H9 (cell line): ENCODE measurements around the gene SCCPDH. TPM values are rescaled to one million over a fixed set of nuclear protein-coding genes. Genes with fewer than 3 reads are reported as not detected.

ENCODE experiments used
- DNase-seq: peaks from one replicate; pipeline ENCODE4 v3.0.0-alpha.2; 2017
- H2AFZ ChIP-seq: one replicate; pipeline ENCODE4 v1.6.1; 2013; ENCODE audit warnings: mild to moderate bottlenecking, low read length, control low read depth, moderate library complexity
- H2AK5ac ChIP-seq: 2 replicates; pipeline ENCODE4 v1.6.1; 2013; ENCODE audit warnings: low read length, control low read depth, mixed read lengths; ENCODE audit not compliant: insufficient read length
- H2BK120ac ChIP-seq: one replicate; pipeline ENCODE4 v1.6.1; 2013; ENCODE audit warnings: low read depth, mild to moderate bottlenecking, low read length, control low read depth, inconsistent platforms; ENCODE audit not compliant: poor library complexity, severe bottlenecking
- H2BK12ac ChIP-seq: 2 replicates; pipeline ENCODE4 v1.6.1; 2013; ENCODE audit warnings: low read length, control low read depth, mixed read lengths, low read depth; ENCODE audit not compliant: insufficient read length
- H2BK15ac ChIP-seq: 2 replicates; pipeline ENCODE4 v1.6.1; 2013; ENCODE audit warnings: low read depth, low read length, control low read depth
- H2BK20ac ChIP-seq: one replicate; pipeline ENCODE4 v1.6.1; 2013; ENCODE audit warnings: low read depth, mild to moderate bottlenecking, low read length, control low read depth, inconsistent platforms; ENCODE audit not compliant: poor library complexity, severe bottlenecking
- H2BK5ac ChIP-seq: 2 replicates; pipeline ENCODE4 v1.6.1; 2013; ENCODE audit warnings: low read length, control low read depth, mixed read lengths; ENCODE audit not compliant: insufficient read length
- H3K14ac ChIP-seq: 2 replicates; pipeline ENCODE4 v1.6.1; 2013; ENCODE audit warnings: low read length, control low read depth; ENCODE audit not compliant: insufficient read depth
- H3K18ac ChIP-seq: 2 replicates; pipeline ENCODE4 v1.6.1; 2013; ENCODE audit warnings: low read depth, mild to moderate bottlenecking, mixed read lengths, low read length, control low read depth; ENCODE audit not compliant: insufficient read length
- H3K23ac ChIP-seq: 2 replicates; pipeline ENCODE4 v1.6.1; 2013; ENCODE audit warnings: low read length, control low read depth, mixed read lengths, low read depth; ENCODE audit not compliant: insufficient read length
- H3K23me2 ChIP-seq: 2 replicates; pipeline ENCODE4 v1.6.1; 2013; ENCODE audit warnings: low read depth, mild to moderate bottlenecking, mixed read lengths, low read length, control low read depth; ENCODE audit not compliant: insufficient read length, poor library complexity, severe bottlenecking
- H3K27ac ChIP-seq: 2 replicates; pipeline ENCODE4 v1.5.1; 2013; ENCODE audit warnings: low read length, control low read depth, mixed read lengths, low read depth; ENCODE audit not compliant: insufficient read length
- H3K27me3 ChIP-seq: 2 replicates; pipeline ENCODE4 v1.6.1; 2013; ENCODE audit warnings: low read length, control low read depth, inconsistent platforms; ENCODE audit not compliant: insufficient read depth
- H3K4ac ChIP-seq: 2 replicates; pipeline ENCODE4 v1.6.1; 2013; ENCODE audit warnings: low read depth, mild to moderate bottlenecking, control low read depth, inconsistent platforms, low read length, moderate library complexity
- H3K4me1 ChIP-seq: 2 replicates; pipeline ENCODE4 v1.6.1; 2013; ENCODE audit warnings: low read length, control low read depth, inconsistent platforms; ENCODE audit not compliant: insufficient read depth
- H3K4me2 ChIP-seq: 2 replicates; pipeline ENCODE4 v1.6.1; 2013; ENCODE audit warnings: low read length, control low read depth, mixed read lengths; ENCODE audit not compliant: insufficient read length, insufficient read depth
- H3K56ac ChIP-seq: 2 replicates; pipeline ENCODE4 v1.6.1; 2013; ENCODE audit warnings: low read depth, mild to moderate bottlenecking, mixed read lengths, low read length, control low read depth; ENCODE audit not compliant: insufficient read length
- H3K79me1 ChIP-seq: 2 replicates; pipeline ENCODE4 v1.6.1; 2013; ENCODE audit warnings: low read depth, mild to moderate bottlenecking, moderate library complexity, low read length, control low read depth, inconsistent platforms; ENCODE audit not compliant: insufficient read depth, poor library complexity, severe bottlenecking
- H3K79me2 ChIP-seq: 2 replicates; pipeline ENCODE4 v1.6.1; 2013; ENCODE audit warnings: low read length, control low read depth, inconsistent platforms; ENCODE audit not compliant: insufficient read depth
- H3K9ac ChIP-seq: 2 replicates; pipeline ENCODE4 v1.6.1; 2013; ENCODE audit warnings: low read length, control low read depth, mixed read lengths; ENCODE audit not compliant: insufficient read length; ENCODE audit errors: extremely low read depth
- H3K9me3 ChIP-seq: one replicate; pipeline ENCODE4 v1.6.1; 2013; ENCODE audit warnings: low read depth, low read length, inconsistent platforms; ENCODE audit not compliant: control insufficient read depth
- H3T11ph ChIP-seq: one replicate; pipeline ENCODE4 v1.6.1; 2013; ENCODE audit warnings: mild to moderate bottlenecking, low read length, control low read depth, inconsistent platforms
- H4K20me1 ChIP-seq: one replicate; pipeline ENCODE4 v1.6.1; 2013; ENCODE audit not compliant: control insufficient read depth, insufficient read length, insufficient read depth
- H4K5ac ChIP-seq: 2 replicates; pipeline ENCODE4 v1.6.1; 2013; ENCODE audit warnings: low read depth, mild to moderate bottlenecking, mixed read lengths, low read length, control low read depth; ENCODE audit not compliant: insufficient read length
- H4K8ac ChIP-seq: replicated peaks from 2 replicates; pipeline ENCODE4 v1.6.1; 2013; ENCODE audit warnings: low read length, control low read depth, mixed read lengths, low read depth; ENCODE audit not compliant: insufficient read length
- H4K91ac ChIP-seq: 2 replicates; pipeline ENCODE4 v1.6.1; 2013; ENCODE audit warnings: low read depth, mild to moderate bottlenecking, moderate library complexity, mixed read lengths, low read length, control low read depth; ENCODE audit not compliant: insufficient read length
- H3K27ac Mint-ChIP-seq, 3 experiments: 2 replicates in 2 of 3; 3 replicates in 1 of 3; pipeline ENCODE4 v1.8.0; 2020 to 2021; ENCODE audit warnings: mixed read lengths in 3 of 3, mild to moderate bottlenecking in 1 of 3, moderate library complexity in 1 of 3
- H3K27me3 Mint-ChIP-seq: 2 replicates; pipeline ENCODE4 v1.8.0; 2021; ENCODE audit warnings: low read depth, mild to moderate bottlenecking, moderate library complexity, mixed read lengths
- H3K36me3 Mint-ChIP-seq, 3 experiments: 2 replicates in 2 of 3; 3 replicates in 1 of 3; pipeline ENCODE4 v1.8.0; 2020 to 2021; ENCODE audit warnings: low read depth in 3 of 3, mixed read lengths in 3 of 3; ENCODE audit not compliant: insufficient read depth in 1 of 3
- H3K4me1 Mint-ChIP-seq, 2 experiments: 2 replicates each; pipeline ENCODE4 v1.8.0; 2020; ENCODE audit warnings: mixed read lengths in 2 of 2
- H3K4me3 Mint-ChIP-seq, 2 experiments: 2 replicates in 1 of 2; 3 replicates in 1 of 2; pipeline ENCODE4 v1.8.0; 2020 to 2021; ENCODE audit warnings: mild to moderate bottlenecking in 2 of 2, mixed read lengths in 2 of 2, moderate library complexity in 1 of 2
- H3K9me3 Mint-ChIP-seq, 2 experiments: 2 replicates in 1 of 2; 3 replicates in 1 of 2; pipeline ENCODE4 v1.8.0; 2020; ENCODE audit warnings: mild to moderate bottlenecking in 2 of 2, mixed read lengths in 2 of 2, moderate library complexity in 1 of 2
- CTCF ChIP-seq: fragments of 200-600 bp; sonication (generic); conservative IDR thresholded peaks from 3 replicates; pipeline ENCODE4 v1.8.0; 2021; ENCODE audit warnings: antibody characterized with exemption, mild to moderate bottlenecking
- WGBS: extraction: QIAGEN DNeasy Blood & Tissue Kit; methylation state at CpG from one replicate; pipeline ENCODE4 v1.1.7; 2013; ENCODE audit warnings: missing lambda C conversion rate, low lambda C conversion rate, mixed read lengths; ENCODE audit not compliant: insufficient read length; ENCODE audit errors: extremely low coverage; 5-methylcytosine and 5-hydroxymethylcytosine counted together
- total RNA-seq: library from RNA; stranded (reverse); gene quantifications from 2 replicates; pipeline ENCODE4 v1.2.1, GENCODE V29; 2021

Gene SCCPDH
- total RNA-seq, 1 experiment from 2014 or later, result 20.7 TPM

GRCh38 chr1:246677842-246678241 lies 46.4 kb upstream of the SCCPDH start:
- no peak overlapping the region for H3K4me3 Mint-ChIP-seq
- no peaks in the 10 kb centered on the region for H3K36me3 Mint-ChIP-seq
- Histone ChIP-seq H3K9me3 (no peaks in the 10 kb centered on the region), H3K79me2 (no peaks in the 10 kb centered on the region), H2AK5ac (no peak overlapping the region), H4K91ac (no peak overlapping the region), H4K20me1 (no peaks in the 10 kb centered on the region), H2BK5ac (no peak overlapping the region), H3K14ac (no peak overlapping the region), H4K8ac (no peak overlapping the region), H4K5ac (no peak overlapping the region), H3K4me2 (no peak overlapping the region), H3K27me3 (no peaks in the 10 kb centered on the region), H3K23ac (no peak overlapping the region), H3T11ph (no peak overlapping the region), H3K27ac (no peak overlapping the region), H2BK12ac (no peak overlapping the region), H3K23me2 (no peaks in the 10 kb centered on the region), H3K18ac (no peak overlapping the region), H2BK20ac (no peak overlapping the region), H3K9ac (no peak overlapping the region), H3K56ac (no peak overlapping the region), H2BK15ac (no peak overlapping the region), H2AFZ (no peak overlapping the region), H3K4ac (no peak overlapping the region), H3K4me1 (no peaks in the 10 kb centered on the region; the same call in 1 of the 2 replicates), H2BK120ac (no peak overlapping the region), H3K79me1 (no peaks in the 10 kb centered on the region)
- WGBS, result no CpG with 5 or more reads among the region's 2 CpGs
- no peaks in the 10 kb centered on the region; the same call in 1 of the 2 replicates for H3K27me3 Mint-ChIP-seq
- H3K27ac Mint-ChIP-seq, result no peak overlapping the region
- TF ChIP-seq CTCF, result no peak
- H3K9me3 Mint-ChIP-seq, result no peaks in the 10 kb centered on the region; a peak in 1 of 5 replicates
- no peak for DNase-seq
- H3K4me1 Mint-ChIP-seq, result peaks cover 4 to 7% of the 10 kb centered on the region in 2 experiments; a peak in 3 of 4 replicates
